Measurements from ENCODE around the gene CDH13.

Gene CDH13

GRCh38 chr16:83102336-83102735 is 475.6 kb downstream of the CDH13 start:
- no peak overlapping the region for H3K27ac ChIP-seq
- TF ChIP-seq CTCF (IDR thresholded peaks at IDR 0.05) (no peak), ZFX (IDR thresholded peaks at IDR 0.05; ENCODE audit: borderline replicate concordance) (no peak)

GRCh38 chr16:83105279-83106077 is 478.7 kb downstream of the CDH13 start:
- TF ChIP-seq ZFX (IDR thresholded peaks at IDR 0.05; ENCODE audit: borderline replicate concordance) (no peak), CTCF (IDR thresholded peaks at IDR 0.05) (no peak)
- H3K27ac ChIP-seq, result no peak overlapping the region

- no peak overlapping the region for H3K27ac ChIP-seq
- TF ChIP-seq ZFX (IDR thresholded peaks at IDR 0.05; ENCODE audit: borderline replicate concordance) (no peak), CTCF (IDR thresholded peaks at IDR 0.05) (no peak)
Observed at GRCh38 chr16:83109490-83110125, 482.8 kb downstream of the CDH13 start.

GRCh38 chr16:83110269-83110668 is 483.5 kb downstream of the CDH13 start:
- no peak for TF ChIP-seq CTCF (IDR thresholded peaks at IDR 0.05)
- no peak for TF ChIP-seq ZFX (IDR thresholded peaks at IDR 0.05; ENCODE audit: borderline replicate concordance)
- H3K27ac ChIP-seq, result no peak overlapping the region

- H3K27ac ChIP-seq, result no peak overlapping the region
- TF ChIP-seq CTCF (IDR thresholded peaks at IDR 0.05) (peak; percentile 67), ZFX (IDR thresholded peaks at IDR 0.05; ENCODE audit: borderline replicate concordance) (no peak)
Observed at GRCh38 chr16:83113317-83113716, 486.5 kb downstream of the CDH13 start.

GRCh38 chr16:83113811-83114210 is 487.0 kb downstream of the CDH13 start:
- TF ChIP-seq ZFX (IDR thresholded peaks at IDR 0.05; ENCODE audit: borderline replicate concordance), result no peak
- TF ChIP-seq CTCF (IDR thresholded peaks at IDR 0.05), result no peak
- H3K27ac ChIP-seq, result no peak overlapping the region
